Measurements from ENCODE around the gene HMX1. TPM values are rescaled to one million over a fixed set of nuclear protein-coding genes. Genes with fewer than 3 reads are reported as not detected.

The HMX1 gene
- total RNA-seq, result not detected in 2 replicates

DNA sequence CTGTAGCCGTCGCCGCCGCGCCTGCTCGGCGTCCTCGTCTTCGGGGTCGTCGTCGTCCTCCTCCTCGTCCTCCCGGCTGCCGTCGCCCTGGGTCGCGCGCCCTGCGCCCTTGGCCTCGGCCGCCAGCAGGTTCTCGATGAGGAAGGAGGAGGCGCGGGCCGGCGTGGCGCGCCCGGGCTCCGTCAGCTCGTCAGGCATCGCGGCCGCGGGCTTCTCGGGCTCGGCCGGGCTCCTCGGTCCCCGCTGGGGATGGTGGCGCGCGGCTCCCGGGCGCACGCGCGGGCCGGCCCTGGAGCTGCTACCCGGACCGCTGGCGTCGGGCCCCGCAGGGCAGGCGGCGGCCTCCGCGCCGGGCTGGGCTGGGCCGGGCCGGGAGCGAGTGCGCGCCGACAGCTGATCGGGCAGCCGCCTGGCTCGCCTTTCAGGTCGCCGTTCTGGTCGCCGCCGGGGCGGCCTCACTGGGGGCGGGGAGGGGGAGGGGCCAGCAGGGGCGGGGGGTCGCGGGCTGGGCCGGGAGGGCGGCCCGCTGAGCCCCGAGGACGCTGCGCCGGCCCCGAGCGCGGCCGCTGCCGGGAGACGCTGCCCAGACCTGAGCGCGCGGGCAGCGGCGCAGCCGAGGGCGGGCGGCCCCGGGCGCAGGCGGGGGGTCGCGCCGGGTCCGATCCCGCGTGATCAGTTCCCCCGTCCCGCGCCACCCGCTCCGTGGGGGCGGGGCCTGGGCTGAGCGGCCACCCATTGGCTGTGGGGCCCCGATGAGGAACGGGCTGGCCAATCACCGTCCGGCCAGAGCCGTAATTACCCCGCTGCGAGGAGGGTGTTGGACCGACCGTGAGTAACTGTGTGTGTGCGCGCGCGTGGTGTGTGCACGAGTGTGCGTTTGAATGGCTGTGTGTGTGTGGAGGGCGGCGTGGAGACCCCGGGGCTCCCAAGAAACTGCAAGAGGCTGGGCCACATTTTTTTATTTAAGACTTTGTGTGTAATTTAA, at the start of gene HMX1:
Gene HMX1 (minus strand): TSS at position 423 of the 985 bp plus-strand sequence. CDS start 225 bp downstream, at position 198.
- intact Hi-C loops (cut with micrococcal nuclease), result no loop called here
- no peak within 1 kb of the TSS for H3K4me3 Mint-ChIP-seq (ENCODE audit: low read depth)
- no peaks in the 10 kb centered on the region for H3K36me3 Mint-ChIP-seq (ENCODE audit: low read depth)
- H3K27ac Mint-ChIP-seq, result no peak within 1 kb of the TSS
- DNase-seq (ENCODE audit: low spot score), result no peak
- H3K27me3 Mint-ChIP-seq (ENCODE audit: low read depth), result peaks cover 72% of the 10 kb centered on the region
- H3K4me1 Mint-ChIP-seq (ENCODE audit: low read depth), result no peaks in the 10 kb centered on the region
- H3K9me3 Mint-ChIP-seq, result no peaks in the 10 kb centered on the region

DNA sequence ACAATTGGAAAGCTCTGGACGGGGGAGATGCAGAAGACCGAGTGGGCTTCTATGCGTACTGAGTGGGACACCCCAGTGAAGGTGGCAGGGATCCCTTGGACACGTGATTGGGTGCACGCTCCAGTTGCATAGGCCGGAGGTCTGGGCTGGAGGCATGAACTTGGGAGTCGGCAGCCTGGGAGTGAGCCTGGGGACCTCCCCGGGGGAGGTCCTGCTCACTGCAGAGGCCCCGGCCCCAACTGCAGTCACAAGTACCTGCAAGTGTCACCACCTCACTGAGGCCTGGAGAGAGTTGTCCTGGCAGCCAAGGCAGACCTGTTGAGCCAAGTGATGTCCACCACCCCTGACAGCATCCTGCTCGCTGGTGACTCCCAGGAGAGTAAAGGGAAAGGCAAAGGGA, 49.3 kb upstream of the HMX1 start:
- H3K27ac Mint-ChIP-seq, result no peak overlapping the region
- H3K9me3 Mint-ChIP-seq, result peaks cover 8% of the 10 kb centered on the region
- H3K36me3 Mint-ChIP-seq (ENCODE audit: low read depth), result no peaks in the 10 kb centered on the region
- H3K4me3 Mint-ChIP-seq (ENCODE audit: low read depth), result no peak overlapping the region
- H3K27me3 Mint-ChIP-seq (ENCODE audit: low read depth), result no peaks in the 10 kb centered on the region
- no peak for DNase-seq (ENCODE audit: low spot score)
- intact Hi-C loops (cut with micrococcal nuclease), result no loop called here
- H3K4me1 Mint-ChIP-seq (ENCODE audit: low read depth), result no peaks in the 10 kb centered on the region

DNA sequence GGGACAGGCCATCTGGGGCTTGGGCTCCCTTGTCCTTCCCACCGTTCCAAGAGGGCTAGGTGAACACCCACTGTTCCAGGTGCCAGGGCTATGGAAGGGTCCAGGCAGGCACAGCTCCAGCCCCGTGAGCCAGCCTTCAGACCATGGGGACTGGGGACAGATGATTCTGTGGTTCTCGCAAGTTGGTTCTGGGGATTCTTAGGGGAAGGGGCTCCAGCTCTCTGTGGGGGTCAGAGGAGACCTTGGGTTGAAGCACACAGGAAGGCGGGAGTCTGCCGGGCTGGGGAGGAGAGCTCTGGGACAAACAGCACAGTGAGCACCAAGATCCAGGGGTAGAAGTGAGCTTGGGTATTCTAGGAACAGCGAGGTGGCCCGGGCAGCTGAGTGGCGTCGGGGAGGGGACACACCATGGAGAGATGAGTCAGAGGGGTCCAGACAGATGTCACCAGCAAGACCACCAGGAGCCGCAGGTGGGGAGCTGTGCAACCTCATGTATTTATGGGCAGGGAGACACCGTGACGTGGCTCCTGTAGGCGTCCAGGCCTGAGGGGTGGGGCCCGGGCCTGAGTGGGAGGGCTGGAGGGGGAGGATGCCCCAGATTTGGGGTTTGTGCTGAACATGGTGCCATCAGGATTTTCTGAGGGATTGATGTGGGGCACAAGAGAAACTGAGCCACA, 48.8 kb upstream of the HMX1 start:
- no peaks in the 10 kb centered on the region for H3K36me3 Mint-ChIP-seq (ENCODE audit: low read depth)
- no peaks in the 10 kb centered on the region for H3K27me3 Mint-ChIP-seq (ENCODE audit: low read depth)
- no peak for DNase-seq (ENCODE audit: low spot score)
- no peak overlapping the region for H3K27ac Mint-ChIP-seq
- H3K4me3 Mint-ChIP-seq (ENCODE audit: low read depth), result no peak overlapping the region
- intact Hi-C loops (cut with micrococcal nuclease), result no loop called here
- H3K9me3 Mint-ChIP-seq, result peaks cover 8% of the 10 kb centered on the region
- no peaks in the 10 kb centered on the region for H3K4me1 Mint-ChIP-seq (ENCODE audit: low read depth)

DNA sequence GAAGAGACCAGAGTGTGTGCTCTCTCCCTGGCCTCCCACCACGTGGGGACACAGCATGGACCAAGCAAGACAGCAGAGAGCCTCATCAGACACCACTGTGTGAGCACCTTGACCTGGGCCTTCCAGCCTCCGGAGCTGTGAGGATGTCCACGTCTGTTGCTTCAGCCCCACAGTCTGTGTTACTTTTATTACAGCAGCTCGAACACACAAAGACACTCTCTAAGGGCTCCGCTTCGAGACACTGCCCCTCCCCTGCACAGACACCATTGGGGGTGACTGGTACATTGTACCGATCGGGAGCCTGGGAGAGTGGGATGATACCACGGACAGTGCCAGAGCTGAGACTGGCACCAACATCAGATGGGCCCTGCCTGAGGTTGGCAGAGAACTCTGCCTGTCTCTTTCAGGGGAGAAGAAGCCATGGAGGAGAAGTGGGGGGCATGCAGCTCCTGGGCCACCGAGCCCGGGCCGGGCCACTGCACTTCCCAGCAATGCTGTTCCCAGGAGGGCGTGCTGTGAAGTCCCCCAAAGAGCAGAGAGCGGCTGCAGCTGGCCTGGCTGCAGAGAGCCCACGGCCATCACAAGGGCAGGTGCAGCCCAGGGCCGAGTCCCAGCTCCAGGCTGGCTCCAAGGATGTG, 48.1 kb upstream of the HMX1 start:
- intact Hi-C loops (cut with micrococcal nuclease), result loop anchor here (10.0 kb wide), 1 partner anchor 315 kb away; no protein-coding TSS in a partner anchor
- H3K4me3 Mint-ChIP-seq (ENCODE audit: low read depth), result no peak overlapping the region

DNA sequence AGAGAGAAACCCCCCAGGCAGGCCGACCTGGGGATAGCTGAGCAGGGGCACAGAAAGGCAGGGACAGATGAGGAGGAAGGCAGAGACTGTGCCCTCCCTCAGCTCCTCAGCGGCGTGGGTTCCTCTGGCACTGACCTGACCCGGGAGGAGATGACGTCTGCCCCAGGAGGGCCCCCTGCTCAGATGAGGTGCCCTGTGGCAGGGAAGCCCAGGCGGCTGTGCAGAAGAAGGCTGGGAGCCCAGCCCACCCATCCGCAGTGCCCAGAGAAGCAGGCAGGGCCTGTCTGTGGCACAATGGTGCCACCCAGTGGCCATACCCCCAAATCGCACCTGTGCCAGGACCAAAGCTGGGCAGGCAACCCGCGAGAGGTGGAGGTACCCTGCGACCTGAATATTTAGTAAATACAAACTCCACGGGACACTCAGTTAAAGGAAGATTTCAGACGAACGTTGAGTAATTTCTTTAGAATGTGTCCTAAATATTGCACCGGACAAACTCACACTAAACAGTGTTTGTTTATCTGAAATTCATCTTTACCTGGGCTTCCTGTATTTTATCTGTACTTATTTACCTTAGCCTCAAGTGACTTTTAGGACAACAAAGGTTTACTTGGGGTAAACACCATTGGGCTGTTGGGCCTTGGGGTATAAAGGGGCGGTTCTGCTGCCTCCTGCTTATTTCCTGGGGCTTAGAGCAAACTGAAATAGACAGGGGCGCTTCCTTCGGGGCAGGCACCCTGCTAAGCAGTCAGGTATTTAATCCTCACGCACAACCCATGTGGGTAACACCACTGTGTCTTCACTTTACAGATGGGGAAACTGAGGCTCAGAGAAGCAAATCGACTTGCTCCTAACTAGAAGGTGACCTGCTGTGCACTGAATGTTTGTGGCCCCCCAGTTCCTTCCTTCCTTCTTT, 46.5 kb upstream of the HMX1 start:
- Mint-ChIP-seq H3K27ac (no peak overlapping the region), H3K36me3 (ENCODE audit: low read depth) (no peaks in the 10 kb centered on the region), H3K4me1 (ENCODE audit: low read depth) (no peaks in the 10 kb centered on the region), H3K27me3 (ENCODE audit: low read depth) (no peaks in the 10 kb centered on the region), H3K9me3 (peaks cover 1% of the 10 kb centered on the region), H3K4me3 (ENCODE audit: low read depth) (no peak overlapping the region)
- DNase-seq (ENCODE audit: low spot score), result peak; percentile 46
- intact Hi-C loops (cut with micrococcal nuclease), result loop anchor here (10.0 kb wide), 1 partner anchor 313 kb away; no protein-coding TSS in a partner anchor

More for the DNA sequence above, 48.1 kb upstream of the HMX1 start:
- no peak for DNase-seq (ENCODE audit: low spot score)
- H3K27ac Mint-ChIP-seq, result no peak overlapping the region
- H3K27me3 Mint-ChIP-seq (ENCODE audit: low read depth), result no peaks in the 10 kb centered on the region
- peaks cover 8% of the 10 kb centered on the region for H3K9me3 Mint-ChIP-seq
- no peaks in the 10 kb centered on the region for H3K4me1 Mint-ChIP-seq (ENCODE audit: low read depth)
- H3K36me3 Mint-ChIP-seq (ENCODE audit: low read depth), result no peaks in the 10 kb centered on the region

DNA sequence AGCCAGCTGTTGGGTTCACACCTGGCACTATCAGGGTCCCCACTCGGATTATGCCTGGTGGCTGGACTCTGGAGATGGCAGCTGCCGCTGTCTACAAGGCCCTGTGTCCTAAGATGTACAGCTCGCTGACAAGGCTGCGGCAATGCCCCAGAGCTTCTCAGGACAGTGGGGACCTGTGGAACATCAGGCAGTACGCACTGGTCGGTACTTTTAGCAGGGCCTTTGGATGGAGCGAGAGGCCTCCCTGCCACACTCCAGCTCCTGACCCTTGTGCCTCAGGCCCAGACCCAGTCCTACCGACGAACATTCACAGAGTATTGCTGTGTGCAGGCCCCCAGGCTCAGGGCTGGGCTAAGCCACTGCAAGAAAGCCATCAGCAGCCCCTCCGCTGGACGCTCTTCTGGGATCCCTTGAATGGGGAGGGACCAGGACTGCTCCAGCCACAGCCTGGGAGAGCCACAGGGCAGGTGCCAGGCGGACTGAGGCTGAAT, 45.7 kb upstream of the HMX1 start:
- H3K36me3 Mint-ChIP-seq (ENCODE audit: low read depth), result no peaks in the 10 kb centered on the region
- no peak for DNase-seq (ENCODE audit: low spot score)
- no peak overlapping the region for H3K27ac Mint-ChIP-seq
- no peaks in the 10 kb centered on the region for H3K4me1 Mint-ChIP-seq (ENCODE audit: low read depth)
- no peaks in the 10 kb centered on the region for H3K9me3 Mint-ChIP-seq
- H3K4me3 Mint-ChIP-seq (ENCODE audit: low read depth), result no peak overlapping the region
- intact Hi-C loops (cut with micrococcal nuclease), result loop anchor here (10.0 kb wide), 1 partner anchor 313 kb away; no protein-coding TSS in a partner anchor
- no peaks in the 10 kb centered on the region for H3K27me3 Mint-ChIP-seq (ENCODE audit: low read depth)

DNA sequence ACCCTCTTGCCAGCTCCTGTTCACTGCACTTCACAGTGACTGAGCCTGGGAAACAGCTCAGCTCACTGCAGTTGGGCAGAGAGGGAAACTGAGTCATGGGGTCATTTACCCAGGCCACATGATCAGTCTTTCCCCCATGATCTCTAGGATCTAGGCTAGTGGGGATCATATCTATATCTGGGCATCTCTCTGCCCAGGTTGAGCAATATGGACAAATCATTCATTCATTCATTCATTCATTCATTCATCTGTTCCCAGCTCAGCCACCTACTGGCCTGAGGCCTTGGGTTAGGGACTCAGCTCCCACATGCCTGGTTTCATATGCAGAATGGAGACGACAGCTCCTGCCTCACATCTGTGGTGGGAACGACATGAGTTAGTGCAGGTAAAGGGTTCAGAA, 45.3 kb upstream of the HMX1 start:
- intact Hi-C loops (cut with micrococcal nuclease), result loop anchor here (10.0 kb wide), 1 partner anchor 312 kb away; no protein-coding TSS in a partner anchor
- Mint-ChIP-seq H3K4me1 (ENCODE audit: low read depth) (no peaks in the 10 kb centered on the region), H3K27ac (no peak overlapping the region), H3K36me3 (ENCODE audit: low read depth) (no peaks in the 10 kb centered on the region), H3K9me3 (no peaks in the 10 kb centered on the region), H3K4me3 (ENCODE audit: low read depth) (no peak overlapping the region), H3K27me3 (ENCODE audit: low read depth) (no peaks in the 10 kb centered on the region)
- DNase-seq (ENCODE audit: low spot score), result no peak

DNA sequence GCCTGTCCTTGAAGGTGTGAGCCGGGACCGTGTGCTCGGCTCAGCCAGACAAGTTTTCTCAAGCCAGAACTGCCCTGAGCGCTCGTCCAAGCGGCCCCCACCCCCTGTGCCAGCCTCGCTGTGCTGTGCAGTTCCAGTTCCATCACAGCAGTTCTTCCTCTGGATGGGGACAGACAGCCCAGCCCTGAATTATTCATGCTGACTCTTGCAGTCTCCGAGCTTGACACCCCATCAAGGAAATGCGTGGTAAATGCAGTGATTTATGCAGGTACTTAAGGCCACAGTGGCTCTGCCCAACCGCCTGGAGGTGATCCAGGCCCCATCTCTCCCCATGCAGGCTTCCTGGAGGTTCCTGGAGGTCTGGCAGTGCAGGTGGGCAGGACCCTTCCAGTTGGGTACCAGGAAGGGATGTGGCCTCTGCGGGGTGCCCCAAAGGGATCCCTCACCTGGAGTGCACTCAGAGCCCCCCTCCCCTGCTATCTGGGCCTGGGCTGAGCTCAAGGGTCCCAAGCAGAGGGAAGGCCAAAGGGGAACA, 44.8 kb upstream of the HMX1 start:
- no peaks in the 10 kb centered on the region for H3K4me1 Mint-ChIP-seq (ENCODE audit: low read depth)
- DNase-seq (ENCODE audit: low spot score), result no peak
- no peak overlapping the region for H3K4me3 Mint-ChIP-seq (ENCODE audit: low read depth)
- H3K9me3 Mint-ChIP-seq, result no peaks in the 10 kb centered on the region
- no peaks in the 10 kb centered on the region for H3K36me3 Mint-ChIP-seq (ENCODE audit: low read depth)
- intact Hi-C loops (cut with micrococcal nuclease), result loop anchor here (10.0 kb wide), 1 partner anchor 312 kb away; no protein-coding TSS in a partner anchor
- no peak overlapping the region for H3K27ac Mint-ChIP-seq
- no peaks in the 10 kb centered on the region for H3K27me3 Mint-ChIP-seq (ENCODE audit: low read depth)

DNA sequence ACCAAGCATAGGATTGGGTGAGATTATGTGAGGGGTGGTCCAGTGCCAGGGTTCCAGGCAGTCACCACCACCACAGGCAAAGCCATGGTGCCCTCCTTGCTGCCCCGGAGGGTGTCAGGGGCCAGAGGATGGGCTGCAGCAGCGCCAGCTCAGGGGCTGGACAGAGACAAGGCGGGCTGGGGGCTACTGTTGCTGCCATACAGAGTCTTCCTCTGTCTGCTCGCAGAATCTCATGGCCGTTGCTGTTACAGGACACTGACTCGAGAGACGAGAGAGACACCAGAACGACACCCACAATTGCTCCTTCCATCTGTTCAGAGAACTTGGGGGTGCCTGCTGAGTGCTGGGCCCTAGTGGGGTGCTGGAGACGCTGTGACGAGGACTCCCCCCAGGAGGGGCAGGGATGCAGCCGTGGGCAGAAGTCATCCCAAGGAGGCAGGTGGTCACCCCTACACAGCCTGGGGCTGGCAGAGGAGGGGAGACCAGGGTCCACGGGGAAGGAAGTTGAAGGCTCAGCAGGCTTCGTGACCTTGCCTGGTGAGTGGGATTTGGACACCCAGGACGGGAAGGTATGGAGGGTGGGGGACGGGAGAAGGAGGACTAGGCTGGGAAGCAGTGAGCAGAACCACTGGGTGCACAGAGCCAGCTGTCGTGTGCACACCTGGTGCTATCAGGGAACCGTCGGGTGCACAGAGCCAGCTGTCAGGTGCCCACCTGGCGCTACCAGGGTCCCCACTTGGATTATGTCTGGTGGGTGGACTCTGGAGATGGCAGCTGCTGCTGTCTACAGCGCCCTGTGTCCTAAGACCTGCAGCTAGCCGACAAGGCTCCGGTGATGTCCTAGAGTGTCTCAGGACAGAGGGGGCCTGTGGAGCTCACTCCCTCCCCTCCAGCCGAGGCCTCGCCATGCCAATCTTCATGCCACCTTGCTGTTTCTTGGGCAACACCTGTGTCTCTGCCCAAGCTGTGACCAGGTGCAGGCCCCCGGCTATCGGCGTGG, 43.9 kb upstream of the HMX1 start:
- Mint-ChIP-seq H3K27me3 (ENCODE audit: low read depth) (no peaks in the 10 kb centered on the region), H3K4me1 (ENCODE audit: low read depth) (no peaks in the 10 kb centered on the region), H3K27ac (no peak overlapping the region), H3K36me3 (ENCODE audit: low read depth) (no peaks in the 10 kb centered on the region), H3K4me3 (ENCODE audit: low read depth) (no peak overlapping the region), H3K9me3 (no peaks in the 10 kb centered on the region)
- DNase-seq (ENCODE audit: low spot score), result peak; percentile 6
- intact Hi-C loops (cut with micrococcal nuclease), result loop anchor here (10.0 kb wide), 1 partner anchor 311 kb away; no protein-coding TSS in a partner anchor

DNA sequence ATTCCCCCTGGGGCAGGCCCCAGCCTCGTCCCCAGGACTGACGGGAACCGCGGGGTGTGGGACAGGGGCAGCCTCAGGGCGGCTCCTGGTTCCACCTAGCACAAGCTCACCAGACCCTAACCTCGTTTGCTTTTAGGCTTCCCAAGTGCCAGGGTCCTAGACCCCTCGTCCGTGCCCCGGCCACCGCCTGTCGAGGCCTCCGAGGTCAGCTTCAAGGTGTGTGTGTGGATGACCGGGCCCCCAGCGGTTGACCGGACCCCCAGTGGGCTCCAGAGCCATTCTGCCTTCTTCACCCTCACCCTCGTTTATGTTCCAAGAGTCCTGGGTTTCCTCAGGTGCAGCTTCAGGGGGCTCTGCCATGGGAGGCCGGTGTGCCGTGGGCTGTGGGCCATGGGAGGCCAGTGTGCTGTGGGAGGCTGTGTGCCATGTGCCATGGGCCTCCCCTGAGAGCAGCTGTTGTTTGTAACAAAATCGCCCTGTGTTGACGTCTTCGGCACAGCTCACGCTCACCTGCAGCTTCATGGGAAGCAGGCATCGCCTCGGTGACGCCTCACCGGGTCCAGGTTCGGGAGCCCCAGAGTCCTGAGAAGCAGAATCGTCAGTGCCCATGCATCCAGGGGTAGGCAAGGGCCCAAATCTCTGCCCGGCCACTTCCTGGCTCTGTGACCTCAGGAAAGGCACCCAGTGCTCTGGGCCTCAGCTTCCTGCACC, 43.0 kb upstream of the HMX1 start:
- H3K36me3 Mint-ChIP-seq (ENCODE audit: low read depth), result no peaks in the 10 kb centered on the region
- H3K27ac Mint-ChIP-seq, result no peak overlapping the region
- no peak overlapping the region for H3K4me3 Mint-ChIP-seq (ENCODE audit: low read depth)
- no peaks in the 10 kb centered on the region for H3K4me1 Mint-ChIP-seq (ENCODE audit: low read depth)
- intact Hi-C loops (cut with micrococcal nuclease), result loop anchor here (10.0 kb wide), 1 partner anchor 310 kb away; no protein-coding TSS in a partner anchor
- DNase-seq (ENCODE audit: low spot score), result peak; percentile 5
- no peaks in the 10 kb centered on the region for H3K9me3 Mint-ChIP-seq
- H3K27me3 Mint-ChIP-seq (ENCODE audit: low read depth), result no peaks in the 10 kb centered on the region
